ENCODE results near the gene HIPK1. TPM values are rescaled to one million over a fixed set of nuclear protein-coding genes. Genes with fewer than 3 reads are reported as not detected.

The HIPK1 gene
- total and polyA plus RNA-seq, 10 of the 15 experiments (the other 5 are each of a cell fraction or from before 2014, with no cell fraction given) = 4.2 to 33.9 (median 11.4) TPM

DNA sequence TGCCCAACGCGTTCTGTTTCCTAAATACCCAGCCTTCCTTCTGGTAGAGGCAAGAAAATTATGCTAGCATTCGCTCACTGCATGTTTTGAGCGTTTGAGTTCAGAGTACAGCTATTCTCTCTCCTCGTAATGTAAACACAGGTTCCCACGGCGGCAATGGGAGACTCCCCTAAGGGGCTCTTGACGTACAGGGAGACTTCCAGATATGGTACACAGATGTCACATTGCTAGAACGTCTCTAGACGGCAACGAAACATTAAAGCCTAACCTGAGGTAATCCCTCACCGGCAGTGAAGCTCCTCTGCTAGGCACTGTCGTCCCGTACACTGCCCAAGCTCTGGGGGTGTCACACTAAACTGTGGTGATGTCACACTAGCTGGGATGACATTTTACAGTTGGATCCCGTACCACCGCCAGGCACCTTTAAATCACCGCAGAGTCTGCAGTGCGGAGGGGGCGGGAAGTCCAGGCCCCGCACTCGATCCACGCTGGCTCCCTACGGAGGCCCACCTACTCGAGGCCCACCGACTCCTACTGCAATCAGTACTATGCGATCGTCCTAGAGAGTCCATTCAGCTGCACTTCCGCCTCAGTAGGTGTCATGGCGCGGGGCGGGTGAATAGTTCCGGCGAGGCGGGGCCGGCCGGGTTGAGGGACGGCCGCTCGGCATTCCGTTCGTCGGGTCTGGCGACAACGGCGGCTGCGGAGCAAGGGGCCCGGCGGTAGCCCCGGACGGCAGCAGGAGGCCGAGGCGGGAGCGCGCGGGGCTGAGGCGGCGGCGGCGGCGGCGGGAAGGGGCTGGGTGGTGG, at the start of gene HIPK1 (continued):
- TF ChIP-seq, protein P1, sequence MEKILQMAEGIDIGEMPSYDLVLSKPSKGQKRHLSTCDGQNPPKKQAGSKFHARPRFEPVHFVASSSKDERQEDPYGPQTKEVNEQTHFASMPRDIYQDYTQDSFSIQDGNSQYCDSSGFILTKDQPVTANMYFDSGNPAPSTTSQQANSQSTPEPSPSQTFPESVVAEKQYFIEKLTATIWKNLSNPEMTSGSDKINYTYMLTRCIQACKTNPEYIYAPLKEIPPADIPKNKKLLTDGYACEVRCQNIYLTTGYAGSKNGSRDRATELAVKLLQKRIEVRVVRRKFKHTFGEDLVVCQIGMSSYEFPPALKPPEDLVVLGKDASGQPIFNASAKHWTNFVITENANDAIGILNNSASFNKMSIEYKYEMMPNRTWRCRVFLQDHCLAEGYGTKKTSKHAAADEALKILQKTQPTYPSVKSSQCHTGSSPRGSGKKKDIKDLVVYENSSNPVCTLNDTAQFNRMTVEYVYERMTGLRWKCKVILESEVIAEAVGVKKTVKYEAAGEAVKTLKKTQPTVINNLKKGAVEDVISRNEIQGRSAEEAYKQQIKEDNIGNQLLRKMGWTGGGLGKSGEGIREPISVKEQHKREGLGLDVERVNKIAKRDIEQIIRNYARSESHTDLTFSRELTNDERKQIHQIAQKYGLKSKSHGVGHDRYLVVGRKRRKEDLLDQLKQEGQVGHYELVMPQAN (conservative IDR thresholded peaks at IDR 0.05) = peak; percentile 94
- TF ChIP-seq LARP7 (IDR thresholded peaks at IDR 0.05) (peak; percentile 83), IKZF2 (IDR thresholded peaks at IDR 0.05) (peak; percentile 51 to 52; a peak in 2 of 4 replicates), RCOR1 (conservative IDR thresholded peaks at IDR 0.05; ENCODE audit: low read depth, low read length) (0 out of 2 replicates have a peak, but pooled peaks have one; percentile 52), JUNB (IDR thresholded peaks at IDR 0.05) (no peak; the same call in 1 of the 2 replicates), HDAC2 (IDR thresholded peaks at IDR 0.05) (no peak), FOS (IDR thresholded peaks at IDR 0.05; ENCODE audit: borderline replicate concordance, extremely low read depth, insufficient read length) (no peak), ZNF274 (IDR thresholded peaks at IDR 0.05; ENCODE audit: insufficient read depth, insufficient read length) (no peak), POLR2AphosphoS5 (IDR thresholded peaks at IDR 0.05; ENCODE audit: low read length) (peak; percentile 75), GABPA (IDR thresholded peaks at IDR 0.05; ENCODE audit: low read depth) (peak; percentile 78), EP300 (IDR thresholded peaks at IDR 0.05; ENCODE audit: borderline replicate concordance in 1 of 2, control insufficient read depth in 1 of 2, low read depth in 2 of 2, low read length in 2 of 2) (0 out of 4 replicates have a peak, but pooled peaks of 1 of the 2 experiments have one; percentile 36), CBX5 (IDR thresholded peaks at IDR 0.05; ENCODE audit: low read depth) (0 out of 2 replicates have a peak, but pooled peaks have one; percentile 14), HDGF (IDR thresholded peaks at IDR 0.05) (peak; percentile 76), POLR2AphosphoS2 (IDR thresholded peaks at IDR 0.05; ENCODE audit: low read depth, low read length) (peak; percentile 70; the same call in 1 of the 2 replicates), USF1 (IDR thresholded peaks at IDR 0.05; ENCODE audit: borderline replicate concordance, extremely low read length, insufficient read depth, low read depth, low read length) (no peak), BRCA1 (IDR thresholded peaks at IDR 0.05; ENCODE audit: low read depth, low read length) (no peak), IKZF1 (conservative IDR thresholded peaks at IDR 0.05) (peak; percentile 83), ASH2L (IDR thresholded peaks at IDR 0.05; ENCODE audit: borderline replicate concordance, low read depth) (0 out of 2 replicates have a peak, but pooled peaks have one; percentile 39), PBX3 (IDR thresholded peaks at IDR 0.05; ENCODE audit: insufficient replicate concordance, low read depth, low read length) (peak; percentile 51), MEF2B (IDR thresholded peaks at IDR 0.05; ENCODE audit: partially characterized antibody, poor library complexity, severe bottlenecking) (no peak)
- TF ChIP-seq, protein P2, sequence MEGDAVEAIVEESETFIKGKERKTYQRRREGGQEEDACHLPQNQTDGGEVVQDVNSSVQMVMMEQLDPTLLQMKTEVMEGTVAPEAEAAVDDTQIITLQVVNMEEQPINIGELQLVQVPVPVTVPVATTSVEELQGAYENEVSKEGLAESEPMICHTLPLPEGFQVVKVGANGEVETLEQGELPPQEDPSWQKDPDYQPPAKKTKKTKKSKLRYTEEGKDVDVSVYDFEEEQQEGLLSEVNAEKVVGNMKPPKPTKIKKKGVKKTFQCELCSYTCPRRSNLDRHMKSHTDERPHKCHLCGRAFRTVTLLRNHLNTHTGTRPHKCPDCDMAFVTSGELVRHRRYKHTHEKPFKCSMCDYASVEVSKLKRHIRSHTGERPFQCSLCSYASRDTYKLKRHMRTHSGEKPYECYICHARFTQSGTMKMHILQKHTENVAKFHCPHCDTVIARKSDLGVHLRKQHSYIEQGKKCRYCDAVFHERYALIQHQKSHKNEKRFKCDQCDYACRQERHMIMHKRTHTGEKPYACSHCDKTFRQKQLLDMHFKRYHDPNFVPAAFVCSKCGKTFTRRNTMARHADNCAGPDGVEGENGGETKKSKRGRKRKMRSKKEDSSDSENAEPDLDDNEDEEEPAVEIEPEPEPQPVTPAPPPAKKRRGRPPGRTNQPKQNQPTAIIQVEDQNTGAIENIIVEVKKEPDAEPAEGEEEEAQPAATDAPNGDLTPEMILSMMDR (IDR thresholded peaks at IDR 0.05 in 2 of 3, conservative IDR thresholded peaks at IDR 0.05 in 1 of 3; ENCODE audit: control insufficient read depth in 2 of 3, extremely low read depth in 1 of 3, insufficient read depth in 1 of 3, low read depth in 3 of 3, low read length in 3 of 3) = no peak

All from GM12878 (cell line).